ENCODE measurements around the gene STOML1. TPM values are rescaled to one million over a fixed set of nuclear protein-coding genes. Genes with fewer than 3 reads are reported as not detected.

The STOML1 gene
- total RNA-seq, 1 experiment from 2014 or later, result 2.5 TPM

DNA sequence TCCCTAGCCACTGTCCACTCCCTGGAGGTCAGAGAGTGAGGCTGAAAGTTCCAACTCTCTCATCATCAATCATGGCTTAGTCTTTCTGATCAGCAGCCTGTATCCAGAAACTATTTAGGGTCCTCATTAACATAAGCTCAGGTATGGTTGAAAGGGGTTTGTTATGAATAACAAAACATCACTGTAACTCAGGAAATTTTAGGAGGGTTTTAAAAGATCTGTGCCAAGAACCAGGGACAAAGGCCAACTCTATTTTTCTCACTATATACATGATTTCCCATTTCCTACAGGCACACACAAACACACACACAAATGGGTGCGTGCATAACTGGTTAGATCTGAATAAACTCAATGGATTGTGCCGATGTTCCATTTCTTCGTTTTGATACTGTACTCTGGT, 23.6 kb downstream of the STOML1 start:
- no peak overlapping the region for H3K4me2 ChIP-seq (ENCODE audit: insufficient read depth, insufficient read length, low read length)
- no peak overlapping the region for H3K18ac ChIP-seq (ENCODE audit: insufficient read length, low read depth, low read length)
- H2BK12ac ChIP-seq (ENCODE audit: insufficient read length, low read depth, low read length), result no peak overlapping the region
- no peaks in the 10 kb centered on the region for H3K36me3 Mint-ChIP-seq (ENCODE audit: insufficient read depth in 1 of 3, low read depth in 3 of 3)
- H3K27ac ChIP-seq (ENCODE audit: insufficient read length, low read depth, low read length), result no peak overlapping the region
- no peak overlapping the region for H2AFZ ChIP-seq (ENCODE audit: low read length)
- no peak overlapping the region for H2BK120ac ChIP-seq (ENCODE audit: low read depth, low read length, poor library complexity, severe bottlenecking)
- H3K9ac ChIP-seq (ENCODE audit: extremely low read depth, insufficient read length, low read length), result no peak overlapping the region
- no peak overlapping the region for H3K4ac ChIP-seq (ENCODE audit: low read depth, low read length)
- peaks cover 4% of the 10 kb centered on the region; the same call in 1 of the 2 replicates for H3K4me1 ChIP-seq (ENCODE audit: insufficient read depth, low read length)
- no peak overlapping the region for H4K5ac ChIP-seq (ENCODE audit: insufficient read length, low read depth, low read length)
- no peak overlapping the region for H4K91ac ChIP-seq (ENCODE audit: insufficient read length, low read depth, low read length)
- H2AK5ac ChIP-seq (ENCODE audit: insufficient read length, low read length), result no peak overlapping the region
- H4K20me1 ChIP-seq (ENCODE audit: control insufficient read depth, insufficient read depth, insufficient read length), result no peaks in the 10 kb centered on the region
- H3K79me2 ChIP-seq (ENCODE audit: insufficient read depth, low read length), result no peaks in the 10 kb centered on the region
- no peak overlapping the region for H3K56ac ChIP-seq (ENCODE audit: insufficient read length, low read depth, low read length)
- H3K27ac Mint-ChIP-seq, result no peak overlapping the region; a peak in 1 of 7 replicates
- H3K9me3 ChIP-seq (ENCODE audit: control insufficient read depth, low read depth, low read length), result no peaks in the 10 kb centered on the region
- no peaks in the 10 kb centered on the region for H3K9me3 Mint-ChIP-seq
- H2BK5ac ChIP-seq (ENCODE audit: insufficient read length, low read length), result no peak overlapping the region
- H2BK20ac ChIP-seq (ENCODE audit: low read depth, low read length, poor library complexity, severe bottlenecking), result no peak overlapping the region
- H3K23me2 ChIP-seq (ENCODE audit: insufficient read length, low read depth, low read length, poor library complexity, severe bottlenecking), result peaks cover 2% of the 10 kb centered on the region
- no peak overlapping the region for H2BK15ac ChIP-seq (ENCODE audit: low read depth, low read length)
- H3T11ph ChIP-seq (ENCODE audit: low read length), result no peak overlapping the region
- no peaks in the 10 kb centered on the region for H3K27me3 ChIP-seq (ENCODE audit: insufficient read depth, low read length)
- peaks cover 12% of the 10 kb centered on the region for H3K27me3 Mint-ChIP-seq (ENCODE audit: low read depth)
- H3K14ac ChIP-seq (ENCODE audit: insufficient read depth, low read length), result no peak overlapping the region
- H4K8ac ChIP-seq (replicated peaks; ENCODE audit: insufficient read length, low read depth, low read length), result no peak overlapping the region
- no peaks in the 10 kb centered on the region for H3K79me1 ChIP-seq (ENCODE audit: insufficient read depth, low read depth, low read length, poor library complexity, severe bottlenecking)
- peaks cover 28 to 42% of the 10 kb centered on the region in 2 experiments for H3K4me1 Mint-ChIP-seq
- no CpG with 5 or more reads among the region's 3 CpGs for WGBS (ENCODE audit: extremely low coverage, insufficient read length, low lambda C conversion rate)
- H3K23ac ChIP-seq (ENCODE audit: insufficient read length, low read depth, low read length), result no peak overlapping the region
- TF ChIP-seq, protein P1, sequence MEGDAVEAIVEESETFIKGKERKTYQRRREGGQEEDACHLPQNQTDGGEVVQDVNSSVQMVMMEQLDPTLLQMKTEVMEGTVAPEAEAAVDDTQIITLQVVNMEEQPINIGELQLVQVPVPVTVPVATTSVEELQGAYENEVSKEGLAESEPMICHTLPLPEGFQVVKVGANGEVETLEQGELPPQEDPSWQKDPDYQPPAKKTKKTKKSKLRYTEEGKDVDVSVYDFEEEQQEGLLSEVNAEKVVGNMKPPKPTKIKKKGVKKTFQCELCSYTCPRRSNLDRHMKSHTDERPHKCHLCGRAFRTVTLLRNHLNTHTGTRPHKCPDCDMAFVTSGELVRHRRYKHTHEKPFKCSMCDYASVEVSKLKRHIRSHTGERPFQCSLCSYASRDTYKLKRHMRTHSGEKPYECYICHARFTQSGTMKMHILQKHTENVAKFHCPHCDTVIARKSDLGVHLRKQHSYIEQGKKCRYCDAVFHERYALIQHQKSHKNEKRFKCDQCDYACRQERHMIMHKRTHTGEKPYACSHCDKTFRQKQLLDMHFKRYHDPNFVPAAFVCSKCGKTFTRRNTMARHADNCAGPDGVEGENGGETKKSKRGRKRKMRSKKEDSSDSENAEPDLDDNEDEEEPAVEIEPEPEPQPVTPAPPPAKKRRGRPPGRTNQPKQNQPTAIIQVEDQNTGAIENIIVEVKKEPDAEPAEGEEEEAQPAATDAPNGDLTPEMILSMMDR (conservative IDR thresholded peaks at IDR 0.05), result no peak
- no peak for DNase-seq
- H3K4me3 Mint-ChIP-seq, result peak overlapping the region in 1 of 2 experiments; percentile 13; a peak in 2 of 5 replicates

All from H9 (cell line).